Neural crest cell (in vitro differentiated cells): Measurements from ENCODE around the gene UNC5C. TPM values are rescaled to one million over a fixed set of nuclear protein-coding genes. Genes with fewer than 3 reads are reported as not detected.
A peak's percentile ranks its signal among the peaks of the same experiment; 100 is the strongest.
"Not testable (repeated sequence)": the region's sequence is repeated elsewhere in the genome, so short reads cannot be mapped to it uniquely, and the experiment has no call there.

ENCODE experiments used
- DNase-seq: peaks from one replicate; pipeline ENCODE4 v3.0.0; 2021; ENCODE audit warnings: low read depth, mixed read lengths, low spot score
- H3K27ac Mint-ChIP-seq: one replicate; pipeline ENCODE4 v1.8.0; 2021; ENCODE audit warnings: mild to moderate bottlenecking, mixed read lengths; ENCODE audit not compliant: unreplicated experiment
- H3K27me3 Mint-ChIP-seq: 2 replicates; pipeline ENCODE4 v1.8.0; 2021; ENCODE audit warnings: low read depth, mild to moderate bottlenecking, mixed read lengths
- H3K36me3 Mint-ChIP-seq: 2 replicates; pipeline ENCODE4 v1.8.0; 2021; ENCODE audit warnings: low read depth, mild to moderate bottlenecking, mixed read lengths
- H3K4me1 Mint-ChIP-seq: 2 replicates; pipeline ENCODE4 v1.8.0; 2021; ENCODE audit warnings: mixed read lengths
- H3K4me3 Mint-ChIP-seq: one replicate; pipeline ENCODE4 v1.8.0; 2021; ENCODE audit warnings: mild to moderate bottlenecking, mixed read lengths
- H3K9me3 Mint-ChIP-seq: 2 replicates; pipeline ENCODE4 v1.8.0; 2021; ENCODE audit warnings: mixed read lengths
- CTCF ChIP-seq: fragments of 200-600 bp; sonication (generic); conservative IDR thresholded peaks from 2 replicates; pipeline ENCODE4 v1.5.0; 2021; ENCODE audit warnings: antibody characterized with exemption, mild to moderate bottlenecking
- total RNA-seq: library from RNA; stranded (reverse); gene quantifications from 2 replicates; pipeline ENCODE4 v1.2.1, GENCODE V29; 2021

UNC5C gene
- total RNA-seq, 1 donor from 2014 or later = 6.5 TPM

GRCh38 chr4:95141361-95141760, 407.4 kb downstream of the UNC5C start:
- TF ChIP-seq CTCF = no peak
- Mint-ChIP-seq H3K36me3 (peaks cover 51% of the 10 kb centered on the region), H3K27ac (no peak overlapping the region), H3K27me3 (no peaks in the 10 kb centered on the region), H3K4me1 (peaks cover 10% of the 10 kb centered on the region), H3K4me3 (no peak overlapping the region), H3K9me3 (peaks cover 18% of the 10 kb centered on the region)
- DNase-seq = no peak

DNA sequence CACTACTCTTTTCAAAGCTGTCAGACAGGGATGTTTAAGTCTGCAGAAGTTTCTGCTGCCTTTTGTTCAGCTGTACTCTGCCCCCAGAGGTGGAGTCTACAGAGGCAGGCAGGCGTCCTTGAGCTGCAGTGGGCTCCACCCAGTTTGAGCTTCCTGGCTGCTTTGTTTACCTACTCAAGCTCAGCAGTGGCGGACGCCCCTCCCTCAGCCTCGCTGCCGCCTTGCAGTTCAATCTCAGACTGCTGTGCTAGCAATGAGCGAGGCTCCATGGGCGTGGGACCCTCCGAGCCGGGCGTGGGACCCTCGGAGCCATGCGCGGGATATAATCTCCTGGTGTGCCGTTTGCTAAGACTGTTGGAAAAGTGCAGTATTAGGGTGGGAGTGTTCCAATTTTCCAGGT, 409.3 kb downstream of the UNC5C start:
- H3K4me1 Mint-ChIP-seq, DNase-seq, H3K27ac Mint-ChIP-seq, H3K4me3 Mint-ChIP-seq, H3K27me3 Mint-ChIP-seq: not testable (repeated sequence)
- Mint-ChIP-seq H3K9me3 (peaks cover 19% of the 10 kb centered on the region), H3K36me3 (peaks cover 67% of the 10 kb centered on the region)

GRCh38 chr4:95134016-95134415, 414.8 kb downstream of the UNC5C start:
- Mint-ChIP-seq H3K36me3 (peaks cover 71% of the 10 kb centered on the region), H3K9me3 (peaks cover 17% of the 10 kb centered on the region)
- H3K4me3 Mint-ChIP-seq, H3K27me3 Mint-ChIP-seq, DNase-seq, H3K4me1 Mint-ChIP-seq, H3K27ac Mint-ChIP-seq: not testable (repeated sequence)

DNA sequence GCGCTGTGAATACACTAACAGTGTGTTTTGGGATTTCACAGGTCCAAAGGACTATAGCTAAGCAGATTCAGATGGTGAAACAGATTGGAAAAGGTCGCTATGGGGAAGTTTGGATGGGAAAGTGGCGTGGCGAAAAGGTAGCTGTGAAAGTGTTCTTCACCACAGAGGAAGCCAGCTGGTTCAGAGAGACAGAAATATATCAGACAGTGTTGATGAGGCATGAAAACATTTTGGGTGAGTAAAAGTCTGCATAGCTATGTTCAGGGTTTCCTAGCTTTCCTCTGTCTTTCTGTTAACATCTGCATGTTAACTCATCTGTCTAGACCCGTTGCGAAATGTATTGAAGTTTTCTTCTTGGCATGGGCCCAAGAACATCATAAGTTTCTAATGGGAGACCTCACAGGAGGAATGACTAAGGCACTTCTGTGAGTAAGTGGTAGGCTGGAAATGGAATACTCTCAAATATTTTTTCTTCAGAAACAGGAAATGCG, 418.9 kb downstream of the UNC5C start:
- Mint-ChIP-seq H3K4me1 (peaks cover 3% of the 10 kb centered on the region), H3K27ac (no peak overlapping the region), H3K9me3 (no peaks in the 10 kb centered on the region), H3K27me3 (no peaks in the 10 kb centered on the region), H3K4me3 (no peak overlapping the region), H3K36me3 (peaks cover 34% of the 10 kb centered on the region)
- DNase-seq = no peak
- no peak for TF ChIP-seq CTCF

GRCh38 chr4:95129031-95129430, 419.7 kb downstream of the UNC5C start:
- TF ChIP-seq CTCF = no peak
- Mint-ChIP-seq H3K4me1 (peaks cover 5% of the 10 kb centered on the region), H3K4me3 (no peak overlapping the region), H3K27ac (no peak overlapping the region), H3K36me3 (peaks cover 26% of the 10 kb centered on the region), H3K27me3 (no peaks in the 10 kb centered on the region), H3K9me3 (no peaks in the 10 kb centered on the region)
- no peak for DNase-seq

GRCh38 chr4:95124906-95125504, 423.8 kb downstream of the UNC5C start:
- peaks cover 5% of the 10 kb centered on the region for H3K4me1 Mint-ChIP-seq
- peak; percentile 19 for DNase-seq
- no peaks in the 10 kb centered on the region for H3K27me3 Mint-ChIP-seq
- H3K4me3 Mint-ChIP-seq = no peak overlapping the region
- no peaks in the 10 kb centered on the region for H3K9me3 Mint-ChIP-seq
- peak; percentile 75 for TF ChIP-seq CTCF
- no peak overlapping the region for H3K27ac Mint-ChIP-seq
- peaks cover 6% of the 10 kb centered on the region for H3K36me3 Mint-ChIP-seq
